Measurements from ENCODE around the gene MAPRE3.

The MAPRE3 gene

DNA sequence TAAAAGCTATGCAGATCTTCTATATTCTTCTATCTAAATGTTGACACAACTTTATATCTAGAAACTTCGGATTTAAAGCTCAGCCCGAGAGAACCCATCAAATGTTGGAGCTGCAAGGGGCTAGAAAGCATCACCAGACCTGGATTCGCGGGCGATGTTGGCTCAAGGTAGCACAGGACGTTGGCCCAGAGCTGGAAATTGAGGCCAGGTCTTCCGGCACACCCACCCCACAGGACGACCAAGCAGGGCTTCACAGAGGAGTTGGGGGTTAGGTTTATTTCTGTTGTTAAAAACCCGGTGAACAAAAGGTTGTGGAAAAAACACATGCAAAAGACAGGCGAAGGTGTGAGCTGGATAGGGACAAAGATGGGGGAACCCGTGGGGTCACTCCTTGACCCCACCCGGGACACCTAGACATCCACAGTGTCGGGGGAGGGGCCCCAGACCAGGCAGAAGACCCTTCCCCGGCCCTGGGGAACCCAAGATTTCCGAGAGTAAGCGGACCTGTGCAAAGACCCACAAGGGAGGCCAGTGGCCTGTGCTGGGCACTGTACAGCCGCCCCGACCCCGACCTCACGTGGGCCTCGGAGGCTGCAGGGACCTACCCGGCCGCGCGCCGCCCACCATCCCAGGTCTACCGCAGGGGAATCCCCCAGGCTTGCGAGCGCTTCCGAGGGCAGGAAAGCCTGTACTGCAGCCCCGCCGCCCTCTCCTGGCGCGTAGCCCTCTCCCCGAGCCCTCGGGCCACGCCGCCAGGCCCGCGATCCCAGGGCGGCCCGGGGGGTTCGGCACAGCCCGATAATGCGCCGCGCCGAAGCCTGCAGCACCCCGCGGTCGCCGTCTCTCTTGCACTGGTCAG is 79.2 kb downstream of the MAPRE3 start:
- DNase-seq (ENCODE audit: insufficient read length, low spot score), result peak; percentile 36
- TF ChIP-seq, protein P1, sequence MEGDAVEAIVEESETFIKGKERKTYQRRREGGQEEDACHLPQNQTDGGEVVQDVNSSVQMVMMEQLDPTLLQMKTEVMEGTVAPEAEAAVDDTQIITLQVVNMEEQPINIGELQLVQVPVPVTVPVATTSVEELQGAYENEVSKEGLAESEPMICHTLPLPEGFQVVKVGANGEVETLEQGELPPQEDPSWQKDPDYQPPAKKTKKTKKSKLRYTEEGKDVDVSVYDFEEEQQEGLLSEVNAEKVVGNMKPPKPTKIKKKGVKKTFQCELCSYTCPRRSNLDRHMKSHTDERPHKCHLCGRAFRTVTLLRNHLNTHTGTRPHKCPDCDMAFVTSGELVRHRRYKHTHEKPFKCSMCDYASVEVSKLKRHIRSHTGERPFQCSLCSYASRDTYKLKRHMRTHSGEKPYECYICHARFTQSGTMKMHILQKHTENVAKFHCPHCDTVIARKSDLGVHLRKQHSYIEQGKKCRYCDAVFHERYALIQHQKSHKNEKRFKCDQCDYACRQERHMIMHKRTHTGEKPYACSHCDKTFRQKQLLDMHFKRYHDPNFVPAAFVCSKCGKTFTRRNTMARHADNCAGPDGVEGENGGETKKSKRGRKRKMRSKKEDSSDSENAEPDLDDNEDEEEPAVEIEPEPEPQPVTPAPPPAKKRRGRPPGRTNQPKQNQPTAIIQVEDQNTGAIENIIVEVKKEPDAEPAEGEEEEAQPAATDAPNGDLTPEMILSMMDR (IDR thresholded peaks at IDR 0.05; ENCODE audit: insufficient read depth, missing control alignments), result no peak
- FAIRE-seq, result no peak

DNA sequence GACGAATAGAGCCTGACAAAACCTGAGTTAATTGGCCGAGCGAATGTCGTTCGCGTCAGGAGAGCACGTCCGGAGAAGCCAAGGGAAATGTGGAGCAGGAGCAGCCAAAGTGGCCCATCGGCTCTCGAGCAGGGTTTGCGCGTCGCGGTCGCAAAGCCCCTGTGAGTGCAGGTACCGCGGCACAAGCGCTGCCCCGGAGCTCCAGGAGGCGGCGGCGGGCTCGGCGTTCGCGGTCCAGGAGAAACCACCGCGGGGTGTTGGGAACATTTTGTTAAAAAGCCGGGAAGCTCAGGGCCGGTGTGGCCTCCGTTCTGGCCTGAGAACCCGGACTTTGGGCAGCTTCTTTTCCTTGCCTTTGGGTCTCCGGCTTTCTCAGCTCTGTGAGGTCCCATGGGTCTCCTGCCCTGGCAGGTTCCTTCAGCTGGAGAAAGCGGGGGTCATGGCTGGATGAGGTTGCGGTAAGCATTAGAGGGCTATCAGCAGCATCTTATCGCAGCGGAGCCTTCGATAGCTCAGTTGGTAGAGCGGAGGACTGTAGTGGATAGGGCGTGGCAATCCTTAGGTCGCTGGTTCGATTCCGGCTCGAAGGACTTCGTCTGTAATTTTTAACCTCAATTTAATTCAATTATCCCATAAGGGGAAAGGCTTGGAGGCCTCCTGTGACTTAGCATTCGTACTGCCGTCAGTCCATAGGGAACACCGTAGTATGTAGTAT is 80.0 kb downstream of the MAPRE3 start:
- DNase-seq (ENCODE audit: insufficient read length, low spot score) (peak; percentile 86), FAIRE-seq (no peak)
- TF ChIP-seq, protein P1 (IDR thresholded peaks at IDR 0.05; ENCODE audit: insufficient read depth, missing control alignments), result no peak

DNA sequence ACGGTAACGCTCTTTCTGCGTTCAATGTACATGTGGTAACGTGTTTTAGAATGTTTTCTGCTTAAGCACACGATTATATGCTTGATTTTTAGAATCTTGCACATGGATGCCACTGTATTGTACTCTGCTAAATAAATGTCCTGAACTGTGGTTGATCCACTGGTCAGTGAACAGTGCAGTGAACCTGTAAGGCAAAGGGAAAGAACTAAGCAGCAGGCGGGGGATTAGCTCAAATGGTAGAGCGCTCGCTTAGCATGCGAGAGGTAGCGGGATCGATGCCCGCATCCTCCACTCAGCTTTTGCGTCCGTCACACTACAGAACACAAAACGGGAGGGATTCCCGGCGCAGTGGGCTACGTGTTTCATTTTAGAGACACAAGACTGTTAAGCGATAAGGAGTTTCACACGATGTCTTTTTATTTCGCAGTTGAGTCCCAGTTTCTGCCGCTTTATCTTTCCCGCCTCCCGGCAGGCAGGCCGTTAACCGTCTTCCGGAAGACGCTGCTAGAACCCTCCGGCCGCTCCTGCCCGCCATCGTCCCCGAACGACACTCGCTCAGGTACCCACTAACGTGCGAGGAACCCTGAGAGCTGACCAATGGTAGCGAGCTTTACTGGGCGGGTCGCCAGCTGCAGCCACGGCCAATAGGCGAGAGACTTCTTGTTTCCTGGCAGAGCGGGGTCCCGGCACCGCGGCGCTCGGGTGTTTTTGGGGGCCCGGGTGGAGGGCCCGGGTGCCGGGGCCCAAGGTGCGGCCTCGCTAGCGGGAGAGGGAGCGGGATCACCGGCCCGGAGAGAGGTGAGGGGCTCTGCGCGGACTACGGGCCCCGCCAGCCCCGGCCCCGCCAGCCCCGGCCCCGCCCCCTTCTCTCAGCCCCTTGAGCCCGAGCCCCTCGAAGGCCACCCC is 80.8 kb downstream of the MAPRE3 start, which contains the start of gene AGBL5:
TSS of gene AGBL5 (plus strand) at position 673 of the 906 bp plus-strand sequence. CDS start 1,291 bp downstream, outside the sequence.
- peak; percentile 99 for DNase-seq (ENCODE audit: insufficient read length, low spot score)
- TF ChIP-seq, protein P1 (IDR thresholded peaks at IDR 0.05; ENCODE audit: insufficient read depth, missing control alignments), result no peak
- peak; percentile 25 for FAIRE-seq

DNA sequence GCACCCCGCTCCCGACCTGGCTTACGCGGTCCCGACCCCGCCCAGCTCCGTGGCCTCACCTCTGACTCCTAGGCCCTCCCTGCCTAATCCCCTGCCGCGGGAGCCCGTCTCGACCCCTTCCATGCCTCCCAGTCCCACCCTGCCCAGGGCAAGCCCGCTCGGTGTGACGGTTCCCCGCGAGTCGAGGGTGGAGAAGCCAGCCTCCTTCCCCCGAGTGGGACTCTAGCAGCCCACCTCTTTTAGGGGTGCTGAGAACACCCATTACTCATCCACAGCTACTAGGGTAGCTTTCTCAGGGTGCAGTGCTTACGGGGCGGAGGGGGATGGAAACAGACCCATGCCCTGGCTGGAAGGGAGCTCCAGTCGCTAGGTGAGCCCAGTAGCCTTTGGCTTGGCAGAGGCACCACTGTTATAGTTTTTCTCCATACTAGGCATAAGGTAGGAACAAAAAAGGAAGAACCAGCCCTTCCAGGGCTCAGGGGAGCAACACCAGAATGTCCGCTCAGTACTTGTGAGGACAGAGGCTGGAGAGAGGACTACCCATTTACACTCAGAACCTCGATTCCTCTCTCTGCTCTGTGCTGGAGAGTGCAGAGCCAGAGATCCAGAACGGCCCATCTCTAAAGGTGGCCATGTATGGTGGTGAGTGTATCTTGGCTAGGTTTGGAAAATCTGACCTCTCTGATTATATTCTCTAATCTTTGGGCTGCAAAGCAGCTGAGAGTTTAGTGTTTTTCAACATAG is 81.6 kb downstream of the MAPRE3 start:
- no peak for FAIRE-seq
- TF ChIP-seq, protein P1 (IDR thresholded peaks at IDR 0.05; ENCODE audit: insufficient read depth, missing control alignments), result no peak
- DNase-seq (ENCODE audit: insufficient read length, low spot score), result no peak

DNA sequence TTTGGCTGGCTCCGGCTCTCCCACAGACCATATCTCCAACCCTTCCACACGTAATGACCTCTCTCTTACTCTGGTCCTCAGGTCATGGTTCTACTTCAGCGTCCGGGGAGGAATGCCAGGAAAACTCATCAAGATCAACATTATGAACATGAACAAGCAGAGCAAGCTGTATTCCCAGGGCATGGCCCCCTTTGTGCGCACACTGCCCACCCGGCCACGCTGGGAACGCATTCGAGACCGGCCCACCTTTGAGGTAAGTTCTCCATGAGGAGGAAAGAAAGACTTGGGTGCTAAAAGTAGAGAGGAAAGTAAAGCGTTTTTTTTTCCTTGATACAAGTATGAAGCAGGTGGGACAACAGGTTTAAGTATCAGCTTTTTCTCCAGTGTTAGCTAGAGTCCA is 82.9 kb downstream of the MAPRE3 start:
- no peak for FAIRE-seq
- DNase-seq (ENCODE audit: insufficient read length, low spot score), result no peak
- TF ChIP-seq, protein P1 (IDR thresholded peaks at IDR 0.05; ENCODE audit: insufficient read depth, missing control alignments), result no peak

DNA sequence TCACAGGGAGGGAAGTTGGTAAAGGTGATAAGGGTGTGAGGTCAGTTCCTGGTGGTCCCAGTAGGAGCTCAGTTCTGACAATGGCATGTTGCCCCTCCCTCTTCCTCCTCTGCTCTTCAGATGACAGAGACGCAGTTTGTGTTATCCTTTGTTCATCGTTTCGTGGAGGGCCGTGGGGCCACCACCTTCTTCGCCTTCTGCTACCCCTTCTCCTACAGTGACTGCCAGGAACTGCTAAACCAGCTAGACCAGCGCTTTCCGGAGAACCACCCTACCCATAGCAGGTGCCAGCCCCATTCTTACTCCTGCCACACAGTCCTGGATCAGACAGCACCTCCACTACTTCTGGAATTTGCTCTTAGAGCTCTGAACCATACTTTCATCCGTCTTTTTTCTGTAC is 83.3 kb downstream of the MAPRE3 start:
- TF ChIP-seq, protein P1 (IDR thresholded peaks at IDR 0.05; ENCODE audit: insufficient read depth, missing control alignments), result no peak
- FAIRE-seq, result no peak

More for the DNA sequence above, 83.3 kb downstream of the MAPRE3 start:
- no peak for DNase-seq (ENCODE audit: insufficient read length, low spot score)

All from D721Med (cell line).